K562 (cell line): ENCODE measurements around the gene AVPR1B. TPM values are rescaled to one million over a fixed set of nuclear protein-coding genes. Genes with fewer than 3 reads are reported as not detected.

Source experiments
- ATAC-seq: fragments of 200-7000 bp; cut with Tn5 transposase; 3 replicates; pipeline ENCODE4 v1.9.1; 2020; ENCODE audit warnings: moderate library complexity
- BruUV-seq: library from RNA; stranded (reverse); fragments of 400-500 nt; replicated peaks from 2 replicates; lab custom pipeline; 2021; lab: Mats Ljungman, UMichigan
- CTCF ChIA-PET: fragments of 300-600 bp; formaldehyde crosslinking; extraction: SDS; loops from one replicate; lab custom pipeline; 2021; ENCODE audit warnings: low intra/inter-chr PET ratio; lab: Yijun Ruan, JAX
- POLR2A ChIA-PET: fragments of 300-600, 350-650 bp; sonication (Branson Sonifier 250); formaldehyde crosslinking; extraction: SDS; loops from one replicate; lab custom pipeline; 2021; ENCODE audit warnings: antibody characterized with exemption, inconsistent platforms; lab: Yijun Ruan, JAX
- DNase-seq, 4 experiments: peaks; one replicate each; pipeline versions ENCODE4 v3.0.0 to v3.0.0-alpha.2; 2011 to 2018; ENCODE audit warnings: low spot score in 3 of 4, mixed read lengths in 3 of 4; ENCODE audit errors: extremely low read depth in 1 of 4
- FAIRE-seq: peaks from 2 replicates; lab custom pipeline; 2011; peaks lifted over from hg19 to GRCh38; lab: Jason Lieb, UNC
- H2AFZ ChIP-seq: 2 replicates; pipeline ENCODE4 v1.6.0; 2011; ENCODE audit warnings: low read depth, low read length, control low read depth, inconsistent platforms
- H3K27ac ChIP-seq: fragments of 200-600 bp; 3 replicates; pipeline ENCODE4 v1.8.0; 2011; ENCODE audit warnings: low read depth, mild to moderate bottlenecking, control low read depth, inconsistent platforms, low read length, moderate library complexity, mixed read lengths; ENCODE audit errors: extremely low read depth
- H3K27me3 ChIP-seq, 2 experiments: fragments of 300-600 bp in 1 of 2; 2 replicates in 1 of 2; 3 replicates in 1 of 2; pipeline versions ENCODE4 v1.6.0 to v1.8.0; 2011; ENCODE audit warnings: inconsistent platforms in 2 of 2, low read length in 2 of 2, mild to moderate bottlenecking in 1 of 2, mixed read lengths in 1 of 2, moderate library complexity in 1 of 2; ENCODE audit not compliant: control insufficient read depth in 2 of 2, insufficient read depth in 2 of 2
- H3K36me3 ChIP-seq: fragments of 300-600 bp; 3 replicates; pipeline ENCODE4 v1.8.0; 2011; ENCODE audit warnings: mild to moderate bottlenecking, low read length, inconsistent platforms; ENCODE audit not compliant: control insufficient read depth, insufficient read depth
- H3K4me1 ChIP-seq, 2 experiments: fragments of 200-600 bp in 1 of 2; replicated peaks in 1 of 2; 2 replicates in 1 of 2; 3 replicates in 1 of 2; pipeline versions ENCODE4 v1.5.1 to v1.8.0; 2011; ENCODE audit warnings: inconsistent platforms in 2 of 2, low read length in 2 of 2, mild to moderate bottlenecking in 1 of 2, mixed read lengths in 1 of 2, moderate library complexity in 1 of 2; ENCODE audit not compliant: control insufficient read depth in 2 of 2, insufficient read depth in 2 of 2
- H3K4me2 ChIP-seq: 2 replicates; pipeline ENCODE4 v1.6.1; 2011; ENCODE audit warnings: low read length, control low read depth, inconsistent platforms, mixed read lengths; ENCODE audit not compliant: insufficient read depth
- H3K4me3 ChIP-seq: fragments of 200-600 bp; sonication (generic), shearing (Covaris generic); 2 replicates; pipeline ENCODE4 v1.5.1; 2016; ENCODE audit warnings: control low read depth, inconsistent platforms
- H3K79me2 ChIP-seq: fragments of 200-600 bp; 3 replicates; pipeline ENCODE4 v1.8.0; 2011; ENCODE audit warnings: low read length, inconsistent platforms; ENCODE audit not compliant: control insufficient read depth, insufficient read depth
- H3K9ac ChIP-seq, 2 experiments: 2 replicates each; pipeline versions ENCODE4 v1.6.0 to v1.6.1; 2011; ENCODE audit warnings: low read depth in 2 of 2, low read length in 2 of 2, control low read depth in 1 of 2, inconsistent platforms in 1 of 2, mild to moderate bottlenecking in 1 of 2, mixed read lengths in 1 of 2; ENCODE audit not compliant: insufficient read depth in 1 of 2
- H3K9me1 ChIP-seq: one replicate; pipeline ENCODE4 v1.6.0; 2011; ENCODE audit warnings: inconsistent platforms, mild to moderate bottlenecking, low read length, moderate library complexity; ENCODE audit not compliant: control insufficient read depth, insufficient read depth
- H3K9me3 ChIP-seq: replicated peaks from 2 replicates; pipeline ENCODE4 v1.5.1; 2011; ENCODE audit warnings: low read depth, low read length, inconsistent platforms; ENCODE audit not compliant: control insufficient read depth, insufficient read depth
- H4K20me1 ChIP-seq: replicated peaks from 2 replicates; pipeline ENCODE4 v1.6.1; 2011; ENCODE audit warnings: low read length, inconsistent platforms, mixed read lengths; ENCODE audit not compliant: control insufficient read depth, insufficient read depth
- ETV6 ChIP-seq, 3 experiments: fragments of 150-350 bp in 1 of 3; sonication (generic) in 1 of 3; formaldehyde crosslinking in 1 of 3; IDR thresholded peaks; 2 replicates each; pipeline versions ENCODE4 v1.6.1 to v1.8.0; 2014 to 2022; ENCODE audit warnings: borderline replicate concordance in 2 of 3, low read depth in 2 of 3, antibody characterized with exemption in 1 of 3, low read length in 1 of 3, mild to moderate bottlenecking in 1 of 3, missing genetic modification reagents in 1 of 3
- HDAC2 ChIP-seq: fragments of 450-650 bp; IDR thresholded peaks from 2 replicates; pipeline ENCODE4 v1.6.1; 2016; ENCODE audit warnings: mild to moderate bottlenecking
- HNRNPK ChIP-seq: fragments of 200-400 bp; formaldehyde crosslinking; IDR thresholded peaks from one replicate; pipeline ENCODE4 v1.6.1; 2018; ENCODE audit warnings: mild to moderate bottlenecking, low read depth, low read length; ENCODE audit not compliant: poor library complexity, severe bottlenecking
- HNRNPLL ChIP-seq: fragments of 200-400 bp; formaldehyde crosslinking; IDR thresholded peaks from 2 replicates; pipeline ENCODE4 v1.6.1; 2017; ENCODE audit warnings: low read length, low read depth, mild to moderate bottlenecking; ENCODE audit not compliant: poor library complexity, severe bottlenecking
- NFRKB ChIP-seq: fragments of 450-650 bp; IDR thresholded peaks from 2 replicates; pipeline ENCODE4 v1.6.1; 2016; ENCODE audit warnings: low read depth
- PKNOX1 ChIP-seq: fragments of 450-650 bp; IDR thresholded peaks from 2 replicates; pipeline ENCODE4 v1.6.1; 2016
- PPARD ChIP-seq: fragments of 250-450 bp; sonication (Bioruptor Pico); IDR thresholded peaks from 2 replicates; pipeline ENCODE4 v1.8.0; 2022; ENCODE audit warnings: inconsistent platforms, mild to moderate bottlenecking, moderate library complexity
- TRIM28 ChIP-seq: fragments of 450-650 bp; IDR thresholded peaks from 2 replicates; pipeline ENCODE4 v1.6.1; 2017
- ZNF134 ChIP-seq: fragments of 250-450 bp; sonication (Bioruptor Pico); conservative IDR thresholded peaks from 2 replicates; pipeline ENCODE4 v1.4.0; 2020
- WGBS: fragments of 100-300 bp; shearing (Covaris generic); methylation state at CpG from one replicate; pipeline ENCODE4 v1.1.6; 2016; ENCODE audit warnings: low coverage, mixed read lengths; ENCODE audit not compliant: insufficient coverage; ENCODE audit errors: missing lambda C conversion rate; 5-methylcytosine and 5-hydroxymethylcytosine counted together
- in situ Hi-C: fragments of 300-500 bp; cut with MboI; formaldehyde crosslinking; loops from 4 replicates; pipeline ENCODE4 v1.15.0; 2018; ENCODE audit warnings: inconsistent platforms, mixed read lengths
- intact Hi-C: fragments of 100-400 bp; cut with micrococcal nuclease; formaldehyde crosslinking; loops from 2 replicates; pipeline ENCODE4 v1.14.2; 2022
- polyA plus RNA-seq, 8 experiments: library from polyadenylated mRNA; depleted of rRNA in 4 of 8; stranded (reverse) in 5 of 8; unstranded in 3 of 8; fragments of >200 nt; fragmentation: Nextera tagmentation in 2 of 8; fragmentation: Illumina TruSeq in 1 of 8; extraction: Ambion mirVana in 2 of 8; extraction: Trizol in 1 of 8; gene quantifications; 2 replicates each; pipeline versions ENCODE4 v1.2.1 to v1.2.3, GENCODE V29; 2011 to 2014; ENCODE audit warnings: inconsistent platforms in 1 of 8, missing spikeins in 1 of 8
- total RNA-seq, 7 experiments: library from RNA; depleted of rRNA in 6 of 7; stranded (reverse); fragments of >200 nt in 6 of 7; fragmentation: Illumina TruSeq in 2 of 7; extraction: Trizol in 2 of 7; gene quantifications; 2 replicates each; pipeline versions ENCODE4 v1.2.1 to v1.2.3, GENCODE V29; 2011 to 2021; ENCODE audit warnings: low replicate concordance in 1 of 7

AVPR1B gene
- total and polyA plus RNA-seq, 9 of the 15 experiments (the other 6 are each of a cell fraction or from before 2014, with no cell fraction given) = not detected

GRCh38 chr1:206089341-206089740 is 27.8 kb downstream of the AVPR1B start:
- no peaks in the 10 kb centered on the region for H3K36me3 ChIP-seq
- H3K27me3 ChIP-seq = peaks cover 13 to 19% of the 10 kb centered on the region in 2 experiments; a peak in 4 of 5 replicates
- no peaks in the 10 kb centered on the region; the same call in 1 of the 2 replicates for H4K20me1 ChIP-seq
- no peak overlapping the region for H3K4me2 ChIP-seq
- 2% methylated on average over 3 of the region's 3 CpGs for WGBS
- POLR2A ChIA-PET = interaction anchor here (0.8 to 1.0 kb wide), 2 partner anchors 10 to 17 kb away, joined by 3 to 4 read pairs; no protein-coding TSS in a partner anchor
- H3K79me2 ChIP-seq = no peaks in the 10 kb centered on the region
- TF ChIP-seq NFRKB (no peak), ETV6 (IDR thresholded peaks at IDR 0.05; ENCODE audit: borderline replicate concordance in 1 of 2, low read depth in 2 of 2, low read length in 1 of 2) (no peak), ETV6 (CRISPR knock-in tag; IDR thresholded peaks at IDR 0.05; ENCODE audit: borderline replicate concordance) (no peak), HNRNPLL (no peak), TRIM28 (no peak), HDAC2 (no peak), PPARD (CRISPR knock-in tag) (no peak), ZNF134 (CRISPR knock-in tag) (no peak), HNRNPK (no peak), PKNOX1 (no peak)
- TF ChIP-seq, all 486 proteins: peak for 0
- BruUV-seq = no TSS peak
- Histone ChIP-seq H3K9me1 (no peaks in the 10 kb centered on the region), H2AFZ (no peak overlapping the region), H3K27ac (no peak overlapping the region), H3K9ac (no peak overlapping the region), H3K4me1 (no peaks in the 10 kb centered on the region), H3K4me3 (no peak overlapping the region), H3K9me3 (no peaks in the 10 kb centered on the region)
- ATAC-seq = no peak
- CTCF ChIA-PET = no interaction called here
- DNase-seq = no peak
- in situ Hi-C loops = no loop called here
- no peak for FAIRE-seq
- intact Hi-C loops = no loop called here
